OCI-M1 (cell line): ENCODE results near the gene EPHA5.

ENCODE experiments used
- DNase-seq: peaks from one replicate; lab custom pipeline; 2025; lab: John Stamatoyannopoulos, UW

EPHA5 gene

DNA sequence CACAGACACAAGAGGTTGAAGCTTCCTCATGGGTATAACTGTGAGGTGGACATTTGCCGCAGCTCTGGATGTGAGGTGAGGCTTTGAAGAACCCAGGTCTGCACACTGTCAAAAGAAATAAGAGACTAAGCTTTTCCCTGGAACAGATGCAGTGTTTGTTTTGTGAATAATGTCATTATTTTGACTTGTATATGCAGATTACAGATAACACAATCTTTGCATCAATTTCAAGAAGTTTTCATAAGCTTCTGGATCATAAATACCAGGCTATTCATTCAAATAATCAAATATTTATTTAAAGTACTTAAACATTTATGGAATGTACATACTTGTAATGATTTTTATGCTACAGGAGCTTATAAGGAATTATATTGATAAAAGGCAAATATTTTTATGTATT, 174.8 kb downstream of the EPHA5 start:
- DNase-seq, result no peak

DNA sequence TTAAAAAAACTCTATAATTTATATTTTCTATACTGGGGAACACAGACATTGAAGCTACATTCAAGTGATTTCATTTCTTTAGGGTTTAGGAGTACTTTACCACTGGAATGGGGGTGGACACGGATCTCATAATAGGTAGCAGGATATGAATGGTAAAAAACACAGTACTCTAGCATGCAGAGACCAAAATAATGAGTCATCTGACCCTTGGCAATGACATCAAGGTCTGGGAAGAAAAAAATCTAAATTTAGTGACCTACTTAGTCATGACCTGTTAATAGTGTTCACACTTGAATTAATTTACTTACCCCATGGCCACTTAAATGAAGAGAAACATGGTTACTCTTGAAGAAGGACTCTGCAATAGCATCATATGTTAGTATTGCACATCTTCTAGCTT, 187.9 kb downstream of the EPHA5 start:
- no peak for DNase-seq

DNA sequence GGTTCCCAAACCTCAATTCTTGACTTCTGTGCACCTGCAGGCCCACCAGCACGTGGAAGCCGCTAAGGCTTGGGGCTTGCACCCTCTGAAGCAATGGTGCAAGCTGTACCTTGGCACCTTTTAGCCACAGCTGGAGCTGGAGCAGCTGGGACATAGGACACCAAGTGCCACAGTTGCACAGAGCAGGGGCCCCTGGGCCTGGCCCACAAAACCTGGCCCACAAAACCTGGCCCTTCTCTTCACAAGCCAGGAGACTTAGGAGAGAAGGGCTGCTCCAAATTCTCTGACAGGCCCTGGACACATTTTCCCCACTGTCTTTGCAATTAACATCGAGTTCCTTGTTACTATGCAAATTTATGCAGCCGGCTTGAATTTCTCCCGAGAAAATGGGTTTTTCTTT, 197.8 kb downstream of the EPHA5 start:
- DNase-seq, result no peak

DNA sequence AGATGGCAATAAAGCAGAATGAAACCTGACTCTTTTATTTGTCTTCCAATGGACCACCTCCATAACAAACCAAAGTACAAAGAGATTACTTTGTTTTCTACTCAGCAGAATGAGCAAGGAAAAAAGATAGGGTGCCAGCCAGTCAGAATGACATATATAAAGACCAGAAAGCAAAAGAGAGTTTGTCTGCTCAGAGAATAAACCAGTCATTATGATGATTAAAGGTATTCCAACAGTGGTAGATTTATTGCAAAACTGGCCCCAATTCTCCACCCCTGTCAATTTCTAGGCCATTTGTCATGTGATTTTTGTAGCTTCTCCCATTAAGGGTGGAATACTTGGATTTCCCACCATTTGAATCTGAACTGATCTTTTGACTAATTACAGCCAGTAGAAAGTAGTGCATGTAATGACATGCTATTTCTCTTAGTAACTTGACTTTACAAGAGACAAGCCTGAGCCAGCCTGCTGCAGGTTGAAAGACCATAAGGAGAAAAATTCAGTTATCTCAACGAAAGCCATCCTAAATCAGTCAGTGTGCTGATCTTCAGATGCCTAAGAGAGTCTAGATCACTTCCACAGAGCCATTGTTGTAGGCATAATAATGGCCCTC, 203.1 kb downstream of the EPHA5 start:
- no peak for DNase-seq

DNA sequence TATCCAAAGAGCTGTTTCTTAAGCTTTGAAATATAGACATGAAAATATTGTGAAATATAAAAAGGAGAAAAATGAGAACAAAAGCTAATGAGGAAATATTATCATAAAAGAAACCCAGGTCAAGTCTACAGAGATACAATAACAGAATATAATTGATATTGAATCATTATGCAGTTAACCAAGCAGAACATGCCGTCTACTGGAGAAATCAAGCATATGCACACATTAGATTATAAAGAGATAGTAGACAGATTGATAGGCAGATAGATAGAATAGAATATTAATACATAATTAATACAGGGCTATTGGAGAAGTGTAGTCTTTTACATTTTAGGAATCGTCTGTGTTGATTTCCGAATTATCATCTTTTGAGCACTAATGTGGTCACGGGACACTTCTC, 208.5 kb downstream of the EPHA5 start:
- DNase-seq, result no peak

DNA sequence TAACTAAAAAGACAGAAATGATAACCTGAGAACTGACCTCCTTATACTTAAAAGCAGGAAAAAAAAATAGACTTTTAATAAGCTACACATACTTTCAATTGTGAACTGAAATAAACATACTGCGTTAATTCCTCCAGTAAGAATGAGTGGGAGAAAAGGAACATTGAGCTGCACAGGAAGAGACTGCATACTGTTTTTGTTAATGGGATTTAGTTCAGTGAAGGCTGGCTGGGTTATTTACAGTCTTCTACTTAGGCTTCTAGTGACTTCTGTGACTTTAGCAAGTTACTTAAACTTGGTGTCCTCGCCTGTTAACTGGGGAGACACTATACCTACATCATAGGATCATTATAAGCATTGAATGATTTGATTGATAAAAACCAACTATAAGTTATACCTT, 213.3 kb downstream of the EPHA5 start:
- DNase-seq, result no peak

DNA sequence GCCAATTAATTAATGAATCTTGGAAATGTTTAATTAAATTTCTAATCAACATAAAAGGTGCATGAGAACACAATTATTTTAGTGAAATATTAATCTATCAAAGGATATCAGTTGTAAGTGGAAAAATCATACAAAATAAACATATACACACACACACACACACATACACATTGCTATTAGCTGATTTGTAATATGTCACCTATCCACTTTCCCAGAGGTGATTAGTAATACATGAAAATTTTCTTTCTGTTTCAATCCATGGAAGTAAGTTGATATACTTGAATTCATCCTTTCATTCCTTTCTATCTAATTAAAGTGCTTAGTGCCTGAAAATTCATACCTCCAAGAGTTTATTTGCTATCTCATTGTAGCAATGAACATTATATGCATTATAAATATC, 213.7 kb downstream of the EPHA5 start:
- no peak for DNase-seq

DNA sequence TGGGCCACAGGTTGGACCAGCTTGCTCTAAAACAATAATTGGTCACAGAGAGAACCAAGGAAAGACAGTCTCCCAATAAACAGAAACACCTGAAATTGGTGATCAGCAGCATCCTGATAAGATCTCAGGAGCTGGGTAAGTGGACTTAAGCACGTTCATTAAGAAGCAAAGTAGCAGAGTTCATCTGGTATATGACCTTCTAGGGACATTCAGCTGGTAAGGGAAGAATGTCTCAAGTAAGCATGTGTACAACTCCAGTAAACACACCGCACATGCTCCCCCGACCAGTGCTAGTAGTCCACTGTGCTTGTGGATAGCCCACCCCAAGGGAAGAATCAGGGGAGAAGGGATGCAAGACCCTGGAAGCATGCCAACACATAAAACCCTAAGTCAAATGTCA, 216.9 kb downstream of the EPHA5 start:
- DNase-seq, result no peak

DNA sequence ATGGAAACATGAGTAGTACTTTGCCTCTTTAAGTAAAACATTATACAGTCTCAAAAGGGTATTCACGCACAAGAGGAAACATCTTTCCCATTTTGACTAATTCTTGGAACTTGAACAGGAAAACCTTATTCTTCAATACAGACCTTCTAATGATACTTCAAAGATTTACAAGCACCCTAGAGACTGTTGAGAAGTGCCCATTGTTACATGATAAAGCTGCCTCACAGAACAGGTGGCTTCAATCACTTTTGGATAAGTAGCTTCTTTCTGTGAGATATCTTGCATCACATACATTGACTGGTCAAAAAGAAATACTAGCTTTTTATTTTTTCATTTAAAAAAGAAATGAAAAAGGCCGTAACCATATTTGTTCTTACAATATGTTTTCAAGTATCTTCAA, 219.4 kb downstream of the EPHA5 start:
- DNase-seq, result no peak

DNA sequence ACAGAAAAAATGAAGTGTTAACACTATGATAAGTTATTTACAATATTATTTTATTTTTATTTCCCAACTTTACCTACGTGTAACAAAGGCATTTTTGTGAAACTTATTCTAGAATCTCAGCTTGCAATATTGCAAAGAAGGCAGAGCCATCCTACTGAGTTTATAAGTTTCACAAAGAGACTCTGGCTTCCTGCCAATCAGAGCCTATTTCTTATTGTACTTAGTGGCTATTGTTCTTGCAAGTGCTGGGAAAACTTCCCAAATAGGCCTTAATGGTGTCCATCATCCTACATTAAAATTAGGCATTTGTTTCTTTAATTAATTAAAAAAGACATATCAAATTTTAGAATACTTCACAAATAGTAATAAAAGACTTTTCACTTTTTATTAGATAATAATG, 233.2 kb downstream of the EPHA5 start:
- DNase-seq, result no peak

DNA sequence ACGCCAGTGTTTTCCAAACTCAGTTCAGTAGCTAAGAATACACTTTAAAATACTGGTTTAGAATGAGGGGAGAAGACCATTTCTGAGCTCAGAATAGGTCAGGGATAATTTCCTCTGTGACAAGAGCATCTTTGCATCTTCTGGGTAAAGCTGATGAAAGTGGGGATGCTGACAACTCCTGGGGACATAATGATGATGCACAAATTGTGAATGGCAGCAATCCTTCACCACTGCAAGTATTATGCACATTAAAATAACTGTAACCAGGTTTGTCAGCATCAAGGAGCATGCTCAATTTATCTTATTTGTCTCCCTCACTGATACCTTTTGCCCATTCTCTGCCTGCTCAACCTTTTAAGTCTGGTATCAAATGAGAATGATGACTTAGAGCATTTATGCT, 248.2 kb downstream of the EPHA5 start:
- DNase-seq, result no peak

DNA sequence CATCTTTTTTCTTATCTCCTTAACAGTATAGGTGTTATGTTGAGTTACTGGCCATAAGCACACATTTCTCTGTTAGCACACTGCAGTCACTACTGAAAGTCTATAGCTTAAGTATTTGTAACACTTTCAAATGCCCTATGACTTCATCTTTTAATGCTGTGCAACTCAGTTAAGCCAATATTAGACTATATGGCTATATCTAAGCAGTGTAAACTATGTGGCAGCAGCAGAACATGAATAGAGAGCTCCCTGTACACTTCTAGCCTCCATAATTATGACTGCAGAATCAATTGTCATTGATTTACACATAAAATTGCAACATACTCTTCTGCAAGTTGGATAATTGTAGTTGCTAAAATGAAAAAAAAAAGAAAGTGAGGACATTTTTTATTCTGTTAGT, 250.3 kb downstream of the EPHA5 start:
- no peak for DNase-seq

DNA sequence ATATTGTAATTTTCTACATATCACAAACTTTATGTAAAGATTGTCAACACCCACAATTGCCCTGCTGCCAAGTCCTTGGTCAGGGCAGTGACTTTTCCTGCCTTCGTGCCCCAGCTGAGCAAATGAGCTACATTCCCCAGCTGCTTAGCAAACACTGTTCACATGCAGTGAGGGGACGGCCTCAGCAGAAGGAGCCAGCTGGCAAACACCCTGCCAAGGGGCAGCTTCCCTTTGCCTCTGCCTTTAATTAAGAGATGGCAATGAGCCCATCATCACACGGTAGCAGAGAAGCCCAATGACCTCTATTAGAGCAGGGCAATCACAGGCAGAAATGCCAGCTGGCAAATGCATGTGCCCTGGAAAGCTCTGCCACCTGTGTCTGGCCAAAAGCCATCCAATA, 253.4 kb downstream of the EPHA5 start:
- no peak for DNase-seq

DNA sequence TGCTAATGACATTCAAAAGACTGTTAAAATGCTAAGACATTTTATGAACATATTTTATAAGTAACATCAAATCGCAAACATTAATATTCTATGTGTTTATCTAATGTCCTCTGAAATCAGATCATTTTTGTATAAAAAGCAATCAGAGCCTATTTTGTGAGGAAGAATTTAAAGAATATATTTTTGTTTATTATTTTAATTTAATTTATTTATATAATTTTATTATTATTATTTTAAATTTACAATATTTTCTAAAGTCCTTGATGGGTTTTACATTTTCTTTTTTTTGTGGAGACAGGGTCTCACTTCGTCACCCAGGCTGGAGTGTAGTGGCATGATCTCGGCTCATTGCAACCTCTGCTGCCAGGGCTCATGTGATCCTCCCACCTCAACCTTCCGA, 262.8 kb downstream of the EPHA5 start:
- DNase-seq, result no peak

DNA sequence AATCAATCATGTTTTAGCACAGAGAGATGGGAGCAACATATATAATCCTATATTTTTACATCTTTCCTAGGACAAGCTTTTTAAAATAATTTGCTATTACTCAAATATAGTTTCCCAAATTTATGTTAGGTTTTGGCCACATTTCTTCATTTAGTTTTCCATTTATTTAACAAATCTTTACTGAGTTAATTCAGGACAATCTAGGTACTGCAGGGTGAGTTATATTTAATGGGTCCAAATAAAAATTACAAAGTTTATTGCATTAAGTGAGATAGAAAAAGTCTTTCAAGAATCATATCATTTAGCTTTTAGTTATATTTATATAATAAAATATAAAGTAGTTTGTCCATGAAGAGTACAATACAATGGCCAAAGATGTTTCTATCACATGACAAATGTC, 269.2 kb downstream of the EPHA5 start:
- DNase-seq, result no peak

DNA sequence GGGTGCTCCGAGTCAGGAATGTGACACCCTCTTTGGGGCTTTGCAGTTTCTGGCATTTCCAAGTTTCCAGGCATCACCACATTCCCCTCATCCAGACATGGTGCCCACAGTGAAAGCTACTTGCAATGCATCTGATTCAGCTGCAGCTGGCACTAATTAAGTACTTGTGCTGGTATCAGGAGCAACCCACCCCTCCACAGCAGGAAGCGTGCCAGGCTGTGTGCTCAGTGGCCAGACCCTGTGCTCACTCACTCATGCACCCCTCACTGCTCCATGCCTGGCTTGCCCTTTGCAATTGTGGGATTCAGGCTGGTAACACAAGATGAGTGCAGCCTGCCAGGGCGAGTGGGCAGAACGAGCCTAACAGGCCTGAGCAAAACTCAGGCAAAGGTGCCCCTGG, 271.2 kb downstream of the EPHA5 start:
- no peak for DNase-seq

DNA sequence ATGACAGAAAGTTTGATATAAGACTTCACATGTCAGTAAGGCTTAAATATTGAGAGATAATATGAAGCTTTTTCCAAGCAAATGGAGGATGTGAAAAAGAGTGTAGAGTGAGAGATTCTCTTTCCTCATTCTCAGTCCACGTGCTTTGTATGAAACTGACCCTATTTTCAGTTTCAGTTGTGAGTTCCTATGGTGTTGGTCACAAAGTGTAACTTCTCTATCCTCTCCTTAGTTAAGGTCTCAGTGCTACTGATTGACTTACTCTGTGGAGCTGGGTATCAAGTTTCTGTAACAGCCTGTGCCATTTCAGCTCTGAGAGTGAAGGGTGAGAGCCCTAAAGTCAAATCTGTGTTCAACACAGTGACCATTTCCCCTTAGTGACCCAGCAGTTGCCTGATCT, 277.2 kb downstream of the EPHA5 start:
- no peak for DNase-seq

DNA sequence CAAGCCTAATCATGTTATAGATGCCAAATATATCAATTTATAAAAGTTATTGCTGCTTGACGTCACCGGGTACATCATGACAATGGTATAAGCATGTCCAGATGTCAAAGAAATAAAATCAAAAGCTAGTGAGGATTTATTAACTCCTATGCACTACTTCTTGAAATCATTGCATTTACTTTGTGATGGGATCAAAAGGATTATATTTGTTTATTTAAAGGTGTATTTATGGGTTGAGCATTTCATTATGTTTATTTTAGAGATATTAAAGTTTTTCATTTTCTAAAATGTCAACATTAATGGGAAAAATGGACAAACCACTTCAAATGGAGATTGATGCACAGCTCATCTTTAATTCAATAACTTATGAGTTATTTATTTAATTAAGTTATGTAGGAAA, 277.8 kb downstream of the EPHA5 start:
- DNase-seq, result no peak

DNA sequence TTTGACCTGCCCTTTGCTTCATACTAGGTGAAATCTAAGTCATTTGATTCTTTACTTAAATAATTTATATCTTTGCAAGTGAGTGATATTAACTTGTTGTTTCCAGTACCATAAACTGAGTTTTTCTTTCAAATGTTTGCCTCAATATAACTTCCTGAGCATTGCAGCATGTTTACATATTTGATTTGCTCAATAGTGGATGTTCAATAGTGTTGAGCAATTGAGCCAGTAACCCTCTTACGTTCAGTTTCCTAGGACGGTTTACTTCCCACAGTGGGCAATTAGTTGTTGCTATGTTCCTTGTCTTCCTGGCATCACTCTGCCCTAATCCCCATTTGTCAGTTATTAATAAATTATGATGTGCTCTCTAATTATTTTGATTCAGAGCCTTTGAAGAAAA, 278.5 kb downstream of the EPHA5 start:
- no peak for DNase-seq

DNA sequence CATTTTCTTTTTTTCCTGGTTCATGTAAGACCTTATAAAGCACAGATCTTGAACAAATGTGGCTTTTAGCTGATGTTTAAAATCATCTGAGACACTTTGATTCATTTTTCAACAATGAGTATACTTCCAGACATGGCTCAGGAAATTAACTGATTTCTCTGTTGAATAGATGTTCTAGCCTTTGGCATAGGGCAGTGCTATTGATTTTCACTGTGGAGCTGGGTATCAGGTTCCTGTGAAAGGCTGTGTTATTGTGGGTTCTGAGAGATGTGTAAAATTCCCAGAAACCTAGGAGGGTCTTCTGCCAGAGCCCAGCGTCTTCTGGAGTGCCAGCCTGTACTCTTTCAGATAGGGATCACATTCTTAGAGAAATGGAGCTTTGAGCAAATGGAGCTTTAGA, 278.9 kb downstream of the EPHA5 start:
- DNase-seq, result no peak

DNA sequence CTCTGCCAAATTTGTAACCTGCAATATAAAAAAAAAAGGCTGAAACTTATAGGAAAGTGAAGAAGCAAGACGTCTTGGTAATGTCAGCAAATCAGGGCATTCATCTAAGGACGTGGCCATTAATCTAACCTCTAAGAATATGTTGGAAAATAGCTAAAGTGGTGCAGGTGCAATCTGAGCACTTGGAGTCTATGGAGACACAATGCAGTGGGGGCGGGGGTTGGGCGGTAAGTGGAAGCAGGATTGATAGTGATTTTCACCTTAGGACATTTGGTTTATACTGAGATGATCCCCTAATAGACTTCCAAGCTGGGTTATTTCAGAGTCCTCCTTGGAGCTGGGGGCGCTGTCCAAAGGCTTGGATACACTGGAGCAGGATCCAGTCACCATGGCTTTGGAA, 283.4 kb downstream of the EPHA5 start:
- no peak for DNase-seq

DNA sequence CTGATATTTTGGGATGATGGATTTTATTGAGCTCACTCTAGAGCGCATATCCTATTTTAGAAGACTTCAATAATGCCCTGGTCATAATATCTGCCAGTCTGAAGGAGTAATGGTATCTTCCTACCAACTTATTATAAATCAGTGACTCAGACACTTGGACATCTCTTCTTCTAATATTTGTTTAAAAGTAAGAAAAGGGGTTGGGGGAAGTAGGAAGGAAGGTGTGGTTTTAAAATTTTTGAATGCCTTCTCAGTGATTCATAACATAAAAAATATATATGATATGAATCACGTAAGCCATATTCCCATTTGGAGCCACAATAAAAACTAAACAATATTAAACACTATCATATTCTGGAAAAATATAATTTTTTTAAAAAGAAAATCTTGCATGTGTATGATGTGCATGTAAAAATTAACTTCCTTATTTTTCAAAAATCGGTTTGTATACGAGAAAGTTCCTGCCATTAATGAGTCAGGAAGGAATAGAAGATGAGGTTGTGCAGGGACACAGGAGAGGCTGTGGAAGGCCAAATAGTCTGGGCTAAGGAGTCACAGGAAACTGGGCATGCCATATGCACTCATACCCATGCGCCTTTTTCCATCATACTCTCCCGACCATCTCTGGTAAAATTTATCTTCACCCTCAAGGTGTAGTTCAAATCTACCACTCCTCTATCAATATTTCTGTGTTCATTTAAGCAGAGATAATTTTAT, 286.5 kb downstream of the EPHA5 start:
- no peak for DNase-seq

DNA sequence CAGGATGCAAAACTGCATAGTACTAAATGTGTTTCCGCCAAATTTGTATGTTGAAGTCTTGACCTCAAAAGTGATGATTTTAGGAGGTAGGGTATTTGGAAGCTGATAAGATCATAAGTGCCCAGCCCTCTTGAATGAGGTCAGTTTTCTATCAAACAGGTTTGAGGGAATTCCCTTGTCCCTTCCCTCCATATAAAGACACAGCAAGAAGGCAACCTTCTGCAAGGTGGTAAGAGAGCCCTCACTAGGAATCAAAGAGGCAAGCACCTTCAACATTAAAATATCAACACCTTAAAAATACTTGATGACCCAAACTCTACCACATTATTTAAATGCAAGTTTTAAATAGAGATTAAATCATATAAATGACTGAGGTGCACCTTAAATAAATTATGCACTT, 288.6 kb downstream of the EPHA5 start:
- DNase-seq, result no peak

DNA sequence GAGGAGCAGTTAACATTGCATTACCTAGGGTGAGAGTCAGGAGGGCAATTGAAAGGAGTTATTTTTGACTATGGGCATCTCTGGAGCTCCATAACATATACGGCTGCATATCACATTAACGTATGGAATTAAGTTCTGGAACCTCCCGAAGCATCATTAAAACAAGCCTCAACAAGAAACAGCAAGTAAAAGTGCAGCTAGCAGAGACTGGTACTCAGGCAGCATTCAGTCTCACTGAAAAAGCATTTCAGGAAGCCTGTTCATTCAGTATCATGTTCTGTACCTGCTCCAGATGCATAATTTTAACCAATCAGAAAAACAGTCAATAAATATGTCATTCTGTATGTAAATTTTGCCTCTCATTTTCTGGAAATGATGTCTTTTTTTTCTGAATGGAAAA, 299.6 kb downstream of the EPHA5 start:
- no peak for DNase-seq
